GM23248 (cell line): ENCODE measurements around the gene NDEL1. TPM values are rescaled to one million over a fixed set of nuclear protein-coding genes. Genes with fewer than 3 reads are reported as not detected.
A peak's percentile ranks its signal among the peaks of the same experiment; 100 is the strongest.

Experiments
- DNase-seq: peaks from one replicate; pipeline ENCODE4 v3.0.0-alpha.2; 2015
- H2AFZ ChIP-seq: fragments of 200-600 bp; sonication (generic); 2 replicates; pipeline ENCODE4 v1.6.1; 2016; ENCODE audit warnings: antibody characterized with exemption
- H3F3A ChIP-seq: fragments of 200-600 bp; sonication (generic); 2 replicates; pipeline ENCODE4 v1.6.1; 2016; ENCODE audit warnings: mild to moderate bottlenecking, antibody characterized with exemption, mixed run types; ENCODE audit not compliant: insufficient read depth
- H3K27ac ChIP-seq: fragments of 200-600 bp; sonication (generic); 2 replicates; pipeline ENCODE4 v1.5.1; 2016; ENCODE audit warnings: mild to moderate bottlenecking
- H3K27me3 ChIP-seq: fragments of 200-600 bp; sonication (generic); replicated peaks from 2 replicates; pipeline ENCODE4 v1.6.1; 2016; ENCODE audit warnings: mild to moderate bottlenecking; ENCODE audit not compliant: insufficient read depth
- H3K36me3 ChIP-seq: fragments of 200-600 bp; sonication (generic); 2 replicates; pipeline ENCODE4 v1.6.1; 2016; ENCODE audit warnings: low read depth, mild to moderate bottlenecking
- H3K4me1 ChIP-seq: fragments of 200-600 bp; sonication (generic); 2 replicates; pipeline ENCODE4 v1.6.1; 2016; ENCODE audit warnings: mild to moderate bottlenecking; ENCODE audit not compliant: insufficient read depth
- H3K4me2 ChIP-seq: fragments of 200-600 bp; sonication (generic); one replicate; pipeline ENCODE4 v1.6.1; 2016; ENCODE audit warnings: mild to moderate bottlenecking; ENCODE audit not compliant: unreplicated experiment
- H3K4me3 ChIP-seq: fragments of 200-600 bp; sonication (generic); 2 replicates; pipeline ENCODE4 v1.5.1; 2016; ENCODE audit warnings: mild to moderate bottlenecking
- H3K79me2 ChIP-seq: fragments of 200-600 bp; sonication (generic); 2 replicates; pipeline ENCODE4 v1.6.1; 2016; ENCODE audit warnings: mild to moderate bottlenecking; ENCODE audit not compliant: insufficient read depth
- H3K9ac ChIP-seq: fragments of 200-600 bp; sonication (generic); 2 replicates; pipeline ENCODE4 v1.6.1; 2016; ENCODE audit warnings: mild to moderate bottlenecking
- H3K9me2 ChIP-seq: fragments of 200-600 bp; sonication (generic); 2 replicates; pipeline ENCODE4 v1.6.1; 2016; ENCODE audit warnings: mixed run types, mild to moderate bottlenecking, moderate library complexity; ENCODE audit not compliant: insufficient read depth
- H3K9me3 ChIP-seq: fragments of 200-600 bp; sonication (generic); one replicate; pipeline ENCODE4 v1.6.1; 2017; ENCODE audit warnings: low read depth
- H4K20me1 ChIP-seq: fragments of 200-600 bp; sonication (generic); 2 replicates; pipeline ENCODE4 v1.6.0; 2016; ENCODE audit not compliant: insufficient read depth
- EZH2 ChIP-seq: fragments of 200-600 bp; sonication (generic); IDR thresholded peaks from 2 replicates; pipeline ENCODE4 v1.6.1; 2018; ENCODE audit warnings: antibody characterized with exemption, mild to moderate bottlenecking; ENCODE audit not compliant: insufficient read depth, poor library complexity, severe bottlenecking
- EZH2phosphoT487 ChIP-seq: fragments of 200-600 bp; sonication (generic); IDR thresholded peaks from 2 replicates; pipeline ENCODE4 v1.6.1; 2018; ENCODE audit warnings: antibody characterized with exemption, moderate library complexity, mild to moderate bottlenecking, low read depth; ENCODE audit not compliant: insufficient read depth
- WGBS, 2 experiments: methylation state at CpG; one replicate each; pipeline ENCODE4 v1.1.6; 2015 to 2017; ENCODE audit warnings: low lambda C conversion rate in 2 of 2, low coverage in 1 of 2; ENCODE audit errors: missing lambda C conversion rate in 2 of 2; 5-methylcytosine and 5-hydroxymethylcytosine counted together
- in situ Hi-C: fragments of 300-500 bp; cut with MboI; formaldehyde crosslinking; loops from 2 replicates; pipeline ENCODE4 v1.15.0; 2020
- polyA plus RNA-seq: library from polyadenylated mRNA; unstranded; fragments of >200 nt; fragmentation: Nextera tagmentation; extraction: Ambion mirVana; gene quantifications from 2 replicates; pipeline ENCODE4 v1.2.1, GENCODE V29; 2016
- total RNA-seq: library from RNA; depleted of rRNA; stranded (reverse); fragments of >200 nt; shearing (Covaris generic); gene quantifications from 2 replicates; pipeline ENCODE4 v1.2.3, GENCODE V29; 2014; rRNA removed

NDEL1 gene, protein sequence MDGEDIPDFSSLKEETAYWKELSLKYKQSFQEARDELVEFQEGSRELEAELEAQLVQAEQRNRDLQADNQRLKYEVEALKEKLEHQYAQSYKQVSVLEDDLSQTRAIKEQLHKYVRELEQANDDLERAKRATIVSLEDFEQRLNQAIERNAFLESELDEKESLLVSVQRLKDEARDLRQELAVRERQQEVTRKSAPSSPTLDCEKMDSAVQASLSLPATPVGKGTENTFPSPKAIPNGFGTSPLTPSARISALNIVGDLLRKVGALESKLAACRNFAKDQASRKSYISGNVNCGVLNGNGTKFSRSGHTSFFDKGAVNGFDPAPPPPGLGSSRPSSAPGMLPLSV
- total RNA-seq, result 74.9 and 76.4 TPM in 2 replicates
- 105 and 111 TPM in 2 replicates for polyA plus RNA-seq

DNA sequence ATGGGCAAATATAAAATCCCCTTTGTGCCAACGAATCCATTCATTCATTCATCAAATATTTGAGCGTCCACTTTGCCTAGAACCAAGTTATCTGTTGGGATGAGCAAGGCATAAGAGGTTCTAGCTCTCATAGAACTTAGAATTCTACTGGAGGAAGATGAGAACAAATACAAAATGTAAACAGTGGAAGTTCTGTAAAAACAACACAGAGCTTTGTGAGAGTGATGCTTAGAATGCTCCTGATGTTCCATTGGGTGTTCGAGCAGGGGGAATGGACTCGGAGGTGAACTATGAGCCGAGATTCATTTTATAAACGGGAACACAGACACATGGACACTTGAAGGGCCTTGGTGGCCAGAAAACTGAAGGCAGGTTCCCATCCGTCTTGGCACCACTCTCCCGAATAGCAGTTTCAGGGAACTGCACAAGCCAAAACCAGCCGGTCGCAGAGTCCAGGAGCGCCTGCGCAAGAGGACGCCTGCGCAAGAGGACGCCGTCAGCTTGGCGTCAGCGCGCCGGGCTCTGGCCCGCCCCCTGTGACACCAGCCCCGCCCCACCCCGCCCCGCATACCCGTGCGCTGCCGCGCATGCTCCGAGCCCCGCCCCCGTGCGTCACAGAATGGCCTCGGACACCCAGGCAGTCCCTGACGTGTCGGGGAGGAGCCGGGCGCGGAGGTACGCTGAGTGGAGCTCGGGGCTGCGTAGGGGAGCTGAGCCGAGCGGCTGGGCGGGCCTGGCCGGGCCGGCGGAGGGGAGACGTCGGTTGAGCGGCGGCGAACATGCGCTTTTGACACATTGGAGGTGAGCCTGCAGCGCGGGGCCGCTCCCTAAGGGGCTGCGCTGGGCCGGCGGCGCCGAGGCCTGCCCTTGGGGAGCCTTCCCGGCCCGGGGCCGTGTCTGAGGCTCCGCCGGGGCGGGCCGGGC lies at the start of gene NDEL1:
TSS of gene NDEL1 (plus strand) at position 640 of the 924 bp plus-strand sequence. CDS start 8,388 bp downstream, outside the sequence.
- TF ChIP-seq EZH2phosphoT487, result no peak
- TF ChIP-seq EZH2, result no peak
- peak within 1 kb of the TSS; percentile 100 for H3K4me2 ChIP-seq
- no peaks in the 10 kb centered on the region for H3K9me2 ChIP-seq
- peak within 1 kb of the TSS; percentile 97 for H3K4me3 ChIP-seq
- peak within 1 kb of the TSS; percentile 99 for H3K27ac ChIP-seq
- H3F3A ChIP-seq, result peaks cover 26% of the 10 kb centered on the region; the same call in 1 of the 2 replicates
- in situ Hi-C loops, result no loop called here
- peaks cover 46% of the 10 kb centered on the region for H3K79me2 ChIP-seq
- 4 to 6% methylated on average over 36 to 47 of the region's 68 CpGs for WGBS, 2 experiments
- H3K27me3 ChIP-seq, result no peaks in the 10 kb centered on the region
- peaks cover 11% of the 10 kb centered on the region for H3K36me3 ChIP-seq
- peaks cover 29% of the 10 kb centered on the region for H3K4me1 ChIP-seq
- peak; percentile 99 for DNase-seq
- peak within 1 kb of the TSS; percentile 94 for H2AFZ ChIP-seq
- peak within 1 kb of the TSS; percentile 100 for H3K9ac ChIP-seq
- peaks cover 13% of the 10 kb centered on the region; the same call in 1 of the 2 replicates for H4K20me1 ChIP-seq
- H3K9me3 ChIP-seq, result no peaks in the 10 kb centered on the region

DNA sequence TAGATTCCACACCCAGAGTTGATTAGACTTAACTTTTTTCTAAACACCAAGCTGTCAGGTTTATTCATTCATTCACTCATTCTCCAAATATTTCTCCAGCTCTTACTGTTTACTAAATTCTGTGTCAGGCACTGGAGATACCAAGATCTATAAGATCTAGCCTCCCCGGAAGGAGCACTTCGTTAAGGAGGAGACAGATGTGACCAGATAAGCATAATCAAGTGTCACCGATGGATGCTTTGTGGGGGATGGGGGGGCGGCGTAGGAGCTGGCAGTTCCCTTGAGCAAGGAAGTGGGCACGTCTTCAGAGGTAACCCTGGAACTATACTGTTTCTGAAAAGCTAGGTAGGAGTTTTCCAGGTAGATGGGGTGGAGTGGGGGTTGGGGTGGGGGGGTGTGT lies 48.8 kb upstream of the NDEL1 start:
- H3K4me3 ChIP-seq, result no peak overlapping the region
- in situ Hi-C loops, result no loop called here
- no peak for DNase-seq
- H4K20me1 ChIP-seq, result no peaks in the 10 kb centered on the region
- peaks cover 20% of the 10 kb centered on the region for H3F3A ChIP-seq
- no peaks in the 10 kb centered on the region for H3K27me3 ChIP-seq
- H3K27ac ChIP-seq, result no peak overlapping the region
- 67 to 76% methylated on average over 6 of the region's 6 CpGs for WGBS, 2 experiments
- H3K4me2 ChIP-seq, result no peak overlapping the region
- no peaks in the 10 kb centered on the region for H3K9me3 ChIP-seq
- no peaks in the 10 kb centered on the region for H3K9me2 ChIP-seq
- no peak overlapping the region for H2AFZ ChIP-seq
- TF ChIP-seq EZH2phosphoT487 (no peak), EZH2 (no peak)
- H3K36me3 ChIP-seq, result peaks cover 4% of the 10 kb centered on the region
- H3K9ac ChIP-seq, result no peak overlapping the region
- peaks cover 12% of the 10 kb centered on the region for H3K79me2 ChIP-seq
- H3K4me1 ChIP-seq, result peaks cover 25% of the 10 kb centered on the region

DNA sequence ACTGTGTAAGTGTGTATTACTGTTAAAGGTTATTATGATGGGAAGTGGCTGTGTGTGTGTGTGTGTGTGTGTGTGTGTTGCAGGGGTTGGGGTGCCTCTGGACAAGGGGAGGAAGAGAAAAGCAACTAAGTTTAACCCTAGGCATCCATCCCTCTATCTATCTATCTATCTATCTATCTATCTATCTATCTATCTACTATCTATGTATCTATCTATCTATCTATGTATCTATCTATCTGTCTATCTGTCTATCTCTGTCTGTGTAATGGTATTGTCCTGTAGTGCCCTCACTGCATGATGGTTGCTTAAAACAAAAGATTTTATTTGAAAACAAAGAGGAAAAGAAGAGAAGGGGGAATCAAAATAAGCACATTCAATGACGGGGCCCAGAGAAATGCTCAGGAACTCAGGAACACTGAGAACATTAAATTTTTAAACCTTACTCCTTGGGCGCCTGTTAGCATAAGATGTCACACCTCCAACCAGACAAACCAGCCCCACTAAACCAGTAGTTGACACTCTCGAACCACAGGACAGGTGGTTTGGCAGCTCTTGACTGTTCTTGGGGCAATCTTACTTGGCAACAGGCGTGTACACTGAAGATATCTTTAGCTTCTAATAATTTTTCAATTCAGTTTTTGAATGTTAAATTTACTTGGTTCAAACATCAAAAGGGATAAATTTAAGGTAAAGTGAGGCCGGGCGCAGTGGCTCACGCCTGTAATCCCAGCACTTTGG lies 47.6 kb upstream of the NDEL1 start:
- no peak for DNase-seq
- H3K4me2 ChIP-seq, result no peak overlapping the region
- no peak overlapping the region for H3K27ac ChIP-seq
- H4K20me1 ChIP-seq, result no peaks in the 10 kb centered on the region
- in situ Hi-C loops, result no loop called here
- H3K27me3 ChIP-seq, result no peaks in the 10 kb centered on the region
- peaks cover 9% of the 10 kb centered on the region for H3F3A ChIP-seq
- H3K79me2 ChIP-seq, result no peaks in the 10 kb centered on the region
- H3K4me1 ChIP-seq, result peaks cover 25% of the 10 kb centered on the region
- WGBS, 2 experiments, result 96 to 98% methylated on average over 7 of the region's 7 CpGs
- H3K36me3 ChIP-seq, result no peaks in the 10 kb centered on the region
- TF ChIP-seq EZH2, result no peak
- TF ChIP-seq EZH2phosphoT487, result no peak
- no peak overlapping the region for H3K4me3 ChIP-seq
- no peak overlapping the region for H3K9ac ChIP-seq
- no peaks in the 10 kb centered on the region for H3K9me2 ChIP-seq
- no peaks in the 10 kb centered on the region for H3K9me3 ChIP-seq
- no peak overlapping the region for H2AFZ ChIP-seq

DNA sequence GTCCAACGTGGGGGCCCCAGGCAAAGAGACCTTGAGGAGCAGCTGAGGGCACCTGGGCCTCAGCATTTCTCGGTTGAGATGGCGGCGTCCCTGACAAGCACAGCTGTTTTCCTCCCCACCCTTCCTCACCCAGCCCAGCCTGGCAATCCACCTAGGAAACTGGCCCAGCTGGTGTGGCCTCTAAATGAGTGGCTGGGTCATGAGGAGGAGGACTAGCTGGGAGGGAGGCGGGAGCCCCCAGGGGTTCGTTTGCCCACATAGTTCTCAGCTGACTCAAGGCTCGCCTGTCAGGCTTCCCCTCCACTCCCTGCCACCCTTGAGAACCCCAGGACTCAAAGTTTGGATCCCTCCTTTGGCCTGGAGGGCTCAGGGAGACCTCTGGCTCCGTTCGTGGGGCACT lies 44.0 kb upstream of the NDEL1 start:
- no peak overlapping the region for H3K4me3 ChIP-seq
- H3K36me3 ChIP-seq, result no peaks in the 10 kb centered on the region
- DNase-seq, result peak; percentile 56
- H3K79me2 ChIP-seq, result no peaks in the 10 kb centered on the region
- no peak overlapping the region for H3K4me2 ChIP-seq
- H2AFZ ChIP-seq, result no peak overlapping the region
- TF ChIP-seq EZH2 (no peak), EZH2phosphoT487 (no peak)
- no peaks in the 10 kb centered on the region for H3K9me2 ChIP-seq
- in situ Hi-C loops, result no loop called here
- no peaks in the 10 kb centered on the region for H3F3A ChIP-seq
- no peak overlapping the region for H3K9ac ChIP-seq
- H3K4me1 ChIP-seq, result peaks cover 9% of the 10 kb centered on the region
- H4K20me1 ChIP-seq, result no peaks in the 10 kb centered on the region
- no peak overlapping the region for H3K27ac ChIP-seq
- H3K27me3 ChIP-seq, result peaks cover 13% of the 10 kb centered on the region; the same call in 1 of the 2 replicates
- WGBS, 2 experiments, result 15 to 19% methylated on average over 9 of the region's 9 CpGs
- H3K9me3 ChIP-seq, result no peaks in the 10 kb centered on the region
